Activated CD4-positive, alpha-beta T cell treated with anti-CD3 and anti-CD28 coated beads for 4 hours (primary cell): ENCODE results near the gene RASA1.
A peak's percentile ranks its signal among the peaks of the same experiment; 100 is the strongest.
"Not testable (repeated sequence)": the region's sequence is repeated elsewhere in the genome, so short reads cannot be mapped to it uniquely, and the experiment has no call there.

Source experiments
- DNase-seq, 2 donors: peaks; one replicate each; pipeline ENCODE4 v3.0.0-alpha.2; 2020

The RASA1 gene

DNA sequence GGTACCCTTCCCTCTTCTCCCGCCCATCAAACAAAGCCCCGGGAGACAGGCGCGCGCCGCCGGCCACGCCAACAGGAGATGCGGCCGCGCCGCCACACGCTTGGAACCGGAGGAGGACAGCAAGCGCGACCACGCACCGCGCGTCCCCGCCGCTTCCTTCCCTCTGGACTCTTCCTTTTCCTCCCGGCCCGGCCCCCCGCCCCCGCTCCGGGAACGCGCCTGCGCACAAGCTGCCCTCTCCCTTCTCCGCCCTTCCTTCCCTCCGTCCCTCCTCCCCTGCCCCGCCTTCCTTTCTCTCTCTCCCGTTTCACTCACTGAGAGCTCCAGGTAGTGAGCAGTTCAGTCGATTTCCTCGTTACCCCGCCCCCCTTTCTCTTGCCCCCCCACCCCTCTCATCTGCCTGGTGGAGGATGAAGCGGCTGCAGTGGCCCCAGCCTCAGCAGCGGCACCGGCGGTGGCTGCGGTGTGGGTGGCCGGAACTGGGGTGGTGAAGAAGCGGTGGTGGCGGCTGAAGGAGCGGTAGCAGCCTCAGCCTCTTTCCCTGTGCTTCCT lies at the start of gene RASA1:
Gene RASA1 (plus strand): TSS at position 310 of the 552 bp plus-strand sequence. CDS start 569 bp downstream, outside the sequence.
- DNase-seq = peak; percentile 80 to 83

DNA sequence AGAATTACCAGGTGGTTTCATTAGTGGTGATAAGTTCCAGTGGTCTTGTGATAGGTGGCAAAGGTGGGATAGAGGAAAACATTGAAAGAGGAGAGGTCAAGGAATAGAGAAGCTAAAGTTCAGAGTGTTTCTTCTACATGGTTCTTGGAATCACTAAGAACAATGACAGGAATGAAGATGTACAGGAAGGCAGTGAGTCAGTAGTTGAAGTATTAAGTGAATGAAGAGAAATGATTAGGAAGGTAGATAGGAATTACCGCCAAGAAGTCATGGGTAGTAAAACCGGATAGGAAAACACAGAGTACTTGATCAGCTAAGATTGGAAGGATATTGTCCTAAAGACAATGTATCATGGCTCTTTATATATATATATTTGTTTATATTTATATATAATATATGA lies 37.9 kb upstream of the RASA1 start:
- DNase-seq = no peak

DNA sequence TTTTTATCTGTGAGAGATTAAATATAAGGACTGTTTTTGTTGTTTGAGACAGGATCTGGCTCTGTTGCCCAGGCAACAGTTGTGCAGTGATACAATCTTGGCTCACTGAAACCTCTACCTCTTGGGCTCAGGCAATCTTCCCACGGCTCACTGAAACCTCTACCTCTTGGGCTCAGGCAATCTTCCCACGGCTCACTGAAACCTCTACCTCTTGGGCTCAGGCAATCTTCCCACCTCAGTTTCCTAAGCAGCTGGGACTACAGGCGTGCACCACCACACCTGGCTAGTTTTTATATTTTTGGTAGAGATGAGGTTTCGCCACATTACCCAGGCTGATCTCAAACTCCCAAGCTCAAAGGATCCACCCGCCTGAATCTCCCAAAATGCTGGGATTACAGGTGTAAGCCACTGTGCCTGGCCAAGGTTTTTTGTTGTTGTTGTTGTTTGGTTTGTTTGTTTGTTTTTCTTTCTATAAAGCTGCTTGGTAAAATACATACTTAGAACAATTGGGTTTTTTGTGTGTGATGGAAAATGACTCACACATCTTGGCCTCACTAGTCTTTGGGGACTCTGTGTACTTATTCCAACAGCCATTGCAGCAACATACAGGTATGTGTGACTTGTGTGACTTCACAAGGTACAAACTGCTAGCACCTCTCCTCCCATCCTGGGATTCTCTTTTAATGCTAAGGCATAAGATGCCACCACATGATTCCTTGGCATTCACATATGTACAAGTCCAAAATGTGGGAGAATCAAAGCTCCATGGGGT lies 36.5 kb upstream of the RASA1 start:
- no peak for DNase-seq

DNA sequence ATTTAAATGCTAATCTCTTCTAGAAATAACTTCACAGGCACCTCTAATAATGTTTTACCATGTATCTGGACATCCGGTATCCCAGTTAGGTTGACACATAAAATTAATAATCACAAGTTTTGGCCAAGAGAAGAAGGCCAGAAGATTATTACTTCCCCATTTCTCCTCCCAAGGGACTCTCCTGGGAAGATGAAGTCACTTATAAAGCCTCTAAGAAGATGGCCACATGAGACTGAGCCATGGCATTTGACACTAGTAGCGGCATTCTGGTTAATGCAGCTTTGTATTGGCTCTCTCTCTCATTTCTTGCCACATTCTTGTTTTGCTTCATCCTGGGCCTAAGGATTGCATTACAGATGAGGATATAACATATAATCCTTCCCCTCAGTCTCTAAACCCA lies 34.5 kb upstream of the RASA1 start:
- no peak for DNase-seq

DNA sequence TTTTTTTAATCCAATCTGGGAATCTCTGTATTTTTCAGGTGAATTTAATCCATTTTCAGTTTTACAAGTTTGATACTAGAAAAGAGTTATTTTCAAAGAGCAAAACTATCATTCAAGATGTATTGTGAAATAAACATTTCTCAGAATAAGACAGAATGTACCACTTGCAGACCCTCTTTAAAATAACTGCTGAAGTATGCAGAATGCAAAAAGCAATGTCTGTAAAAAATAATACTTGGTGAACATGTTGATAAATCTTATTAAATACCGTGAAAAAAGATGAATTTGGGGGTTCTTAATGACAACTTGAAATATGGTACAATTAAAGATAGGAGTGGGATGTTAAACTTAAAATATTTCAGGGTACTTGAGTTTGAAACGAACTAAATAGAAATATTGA lies 26.1 kb upstream of the RASA1 start:
- DNase-seq = no peak

DNA sequence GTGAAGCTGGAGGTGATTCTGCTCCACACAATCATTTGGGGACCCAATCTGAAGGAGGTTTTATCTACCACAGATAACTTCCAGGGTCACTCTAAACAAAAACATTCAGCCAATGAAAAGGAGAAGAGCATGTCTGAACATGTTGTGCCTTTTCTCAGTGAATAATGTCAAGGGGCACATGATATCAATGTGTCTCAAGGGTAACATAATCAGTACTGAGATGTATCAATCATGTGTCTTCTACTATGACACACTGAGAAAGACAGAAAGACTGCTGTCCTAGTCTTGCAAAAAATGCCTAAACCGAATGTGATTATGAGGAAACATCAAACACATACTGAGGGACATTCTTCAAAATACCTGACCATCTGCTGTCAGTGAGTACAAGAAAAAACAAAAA lies 25.4 kb upstream of the RASA1 start:
- no peak for DNase-seq

DNA sequence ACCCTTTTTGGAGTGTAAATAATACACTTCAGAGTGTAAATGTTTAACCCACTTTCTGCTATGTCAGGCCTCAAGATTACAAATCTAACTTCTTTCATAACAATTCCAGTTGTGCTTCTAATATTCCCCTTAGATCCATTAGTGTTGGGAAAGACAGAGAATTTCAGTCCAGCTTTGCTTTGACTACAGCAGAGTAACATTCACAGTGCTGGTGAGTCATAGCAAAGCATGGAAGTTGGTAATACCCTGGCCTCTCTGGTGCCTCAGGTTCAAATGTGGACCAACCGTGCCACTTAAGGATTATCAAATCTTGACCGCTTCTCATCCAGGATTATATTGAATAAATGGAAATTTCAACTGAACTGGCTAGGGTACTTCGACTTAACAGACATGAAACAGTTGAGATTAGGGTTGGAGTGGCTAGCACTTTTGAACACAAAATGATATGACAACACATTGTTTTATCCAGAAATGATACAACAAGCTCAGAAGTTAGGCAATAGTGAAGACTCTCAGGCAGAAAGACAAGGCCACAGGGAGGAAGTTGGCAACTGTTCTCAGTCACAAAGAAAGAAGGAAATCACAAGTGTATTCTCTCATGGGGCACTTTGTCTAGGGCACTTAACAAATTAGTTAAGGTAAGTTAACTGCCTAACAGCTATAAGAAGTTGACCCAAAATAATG lies 24.4 kb upstream of the RASA1 start:
- no peak for DNase-seq

DNA sequence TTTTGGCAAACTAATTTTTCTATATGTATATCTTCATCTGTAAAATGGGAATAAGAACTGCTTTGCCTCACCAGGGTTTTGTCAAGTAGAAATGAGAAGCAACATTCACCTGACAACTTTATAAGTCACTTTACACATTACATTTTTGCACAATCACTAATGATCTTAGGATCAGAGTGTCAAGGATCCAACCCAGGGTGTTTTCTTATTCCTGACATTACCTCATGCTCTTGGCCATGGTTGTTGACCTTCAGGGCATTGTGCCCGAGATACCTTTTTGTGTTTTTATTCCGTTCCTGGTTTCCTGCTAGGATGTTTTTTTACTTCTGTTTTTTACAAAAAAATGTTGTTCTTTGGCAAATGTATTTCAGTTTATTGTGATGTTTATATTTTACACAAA lies 22.2 kb upstream of the RASA1 start:
- DNase-seq = no peak

DNA sequence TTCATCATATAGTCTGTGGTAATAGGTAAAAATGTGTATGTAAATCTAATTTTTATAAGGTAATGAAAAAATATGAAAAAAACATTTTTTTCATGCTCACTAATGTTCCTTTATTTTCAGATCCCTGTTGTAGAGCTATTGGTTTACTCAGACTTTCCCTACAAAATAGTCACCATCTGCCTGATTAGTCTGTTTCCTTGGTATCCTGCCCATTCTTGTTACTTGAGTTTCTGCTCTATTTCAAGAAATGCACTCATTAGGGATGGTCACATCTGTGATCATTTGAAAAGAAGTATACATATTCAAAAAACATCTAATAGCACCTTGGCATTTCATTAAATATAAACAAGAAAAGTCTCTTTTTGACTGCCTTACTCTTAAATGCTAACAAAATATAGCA lies 21.6 kb upstream of the RASA1 start:
- DNase-seq = no peak

DNA sequence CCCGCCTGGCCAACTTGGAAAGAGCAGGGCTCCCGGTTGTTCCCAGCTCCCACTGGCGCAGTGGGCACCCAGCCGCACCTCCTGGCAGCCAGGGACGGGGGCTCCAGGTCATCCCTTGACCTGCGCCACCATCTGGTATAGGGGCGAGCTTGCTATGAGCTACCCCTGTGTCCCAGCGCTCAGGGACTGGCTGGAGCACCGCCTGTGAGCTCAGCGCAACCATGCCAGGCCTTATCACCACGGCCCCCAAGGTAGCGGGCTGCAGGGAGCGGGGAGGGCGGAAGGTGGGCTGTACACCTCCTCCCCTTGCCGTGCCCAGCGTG lies 15.4 kb upstream of the RASA1 start:
- no peak for DNase-seq

DNA sequence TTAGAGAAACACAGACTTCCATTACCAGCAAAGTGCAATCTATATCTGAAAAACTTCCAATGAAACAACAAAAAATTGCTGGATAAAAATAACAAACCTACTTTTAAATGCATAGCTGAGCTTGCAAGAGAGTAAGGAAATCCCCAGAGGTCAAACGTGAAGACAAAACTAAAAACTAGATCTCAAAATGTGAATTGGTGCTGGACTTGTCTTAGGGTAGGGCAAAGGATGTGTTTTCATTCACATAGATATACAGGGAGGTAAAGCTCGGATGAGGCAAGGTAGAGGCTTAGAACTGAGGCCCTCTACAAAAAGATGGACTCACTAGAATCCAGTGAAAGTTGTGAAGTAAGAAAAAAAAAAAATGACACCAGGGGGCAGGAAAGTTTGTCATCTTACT lies 13.6 kb upstream of the RASA1 start:
- DNase-seq = no peak

DNA sequence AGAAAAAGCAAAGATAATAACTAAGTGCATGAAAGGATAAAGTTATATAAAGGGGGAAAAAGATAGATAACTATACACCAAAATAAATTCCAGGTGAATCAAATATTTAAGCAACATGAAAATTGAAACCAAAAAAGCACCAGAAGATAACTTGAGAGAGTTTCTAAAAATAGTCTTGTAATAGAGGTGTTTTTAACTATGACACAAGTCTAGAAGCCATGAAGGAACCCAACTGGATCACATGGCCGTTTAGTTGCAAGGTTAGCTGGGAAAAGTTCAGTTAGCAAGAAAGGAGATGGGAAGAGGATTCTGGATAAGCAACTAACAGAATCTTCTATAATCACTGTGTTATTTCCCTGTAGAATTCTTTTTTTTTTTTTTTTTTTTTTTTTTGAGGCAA lies 9.2 kb upstream of the RASA1 start:
- DNase-seq = no peak

DNA sequence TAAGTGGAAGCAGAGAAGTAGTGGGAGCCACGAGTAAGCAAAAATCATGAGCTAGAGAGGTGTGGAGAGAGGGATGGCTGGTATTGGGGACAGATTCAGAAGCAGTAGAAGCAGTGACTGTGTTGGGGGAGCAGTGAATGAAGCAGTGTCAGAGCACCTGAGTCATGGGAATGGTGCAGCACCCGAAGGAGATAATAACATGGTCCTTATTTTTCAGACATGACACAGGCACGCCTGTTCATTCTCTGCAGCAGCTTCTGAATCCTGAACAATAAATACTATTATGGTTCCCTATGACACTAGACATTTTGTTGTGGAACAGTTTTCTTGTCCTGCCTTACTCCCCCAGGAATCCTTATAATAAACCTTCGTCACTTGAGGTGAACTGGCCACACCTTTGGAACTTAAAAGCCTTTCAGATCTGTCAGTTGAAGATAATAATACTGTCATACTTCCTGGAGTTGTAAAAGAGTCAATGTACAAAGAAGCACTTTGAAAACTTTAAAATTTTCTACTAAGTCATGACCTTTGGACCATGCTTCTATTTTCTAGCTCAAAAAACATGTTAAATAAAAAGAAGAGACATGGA lies 7.0 kb upstream of the RASA1 start:
- DNase-seq = no peak

DNA sequence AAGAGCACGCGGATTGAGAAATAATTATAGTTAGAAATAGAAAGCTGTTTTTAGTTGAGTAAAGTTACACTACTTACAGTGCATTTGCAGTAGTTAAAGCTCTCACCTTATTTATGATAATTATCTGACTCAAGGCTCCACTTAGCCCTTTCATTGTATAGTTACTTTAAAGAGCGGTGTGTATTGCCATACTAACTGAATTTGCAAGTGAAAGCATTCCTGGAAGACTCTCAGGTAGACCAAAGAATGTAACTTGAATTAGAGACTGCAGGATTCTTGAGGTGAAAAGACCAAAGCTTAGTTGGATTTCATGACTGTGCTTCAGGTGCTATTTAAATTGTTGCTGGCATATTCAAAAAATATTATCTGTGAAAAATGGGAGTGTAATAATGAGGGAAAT lies 4.2 kb upstream of the RASA1 start:
- no peak for DNase-seq

DNA sequence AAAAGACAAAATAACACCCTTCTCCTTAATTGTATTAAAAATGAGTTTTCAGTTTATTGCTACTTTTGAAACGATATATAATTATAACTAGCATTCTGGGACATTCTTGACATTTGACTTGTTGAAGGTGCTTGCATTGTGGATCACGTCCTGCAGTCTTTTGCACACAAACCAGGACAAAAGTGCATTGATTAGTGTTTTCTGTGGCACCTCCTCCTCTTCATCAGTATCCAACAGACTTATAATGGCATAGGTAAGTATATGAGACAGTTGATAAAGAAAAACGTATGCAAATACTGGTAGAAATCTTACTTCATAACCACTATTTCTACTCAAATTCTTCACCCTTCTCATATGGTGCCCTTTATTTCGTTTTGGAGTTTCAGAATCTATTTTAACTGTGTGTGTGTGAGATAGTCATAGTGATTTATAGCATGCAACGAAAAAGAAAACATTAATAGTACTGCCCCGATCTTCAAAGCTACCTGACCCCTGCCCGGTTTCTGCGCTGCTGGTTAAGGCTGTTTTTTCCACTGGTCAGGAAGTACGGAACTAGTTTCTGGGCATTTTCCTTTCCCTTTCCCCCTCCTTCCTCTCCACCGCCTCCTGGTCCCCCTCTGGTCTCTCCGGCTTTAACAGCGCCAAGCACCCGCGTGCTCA lies 639 bp upstream of the RASA1 start:
- no peak for DNase-seq

DNA sequence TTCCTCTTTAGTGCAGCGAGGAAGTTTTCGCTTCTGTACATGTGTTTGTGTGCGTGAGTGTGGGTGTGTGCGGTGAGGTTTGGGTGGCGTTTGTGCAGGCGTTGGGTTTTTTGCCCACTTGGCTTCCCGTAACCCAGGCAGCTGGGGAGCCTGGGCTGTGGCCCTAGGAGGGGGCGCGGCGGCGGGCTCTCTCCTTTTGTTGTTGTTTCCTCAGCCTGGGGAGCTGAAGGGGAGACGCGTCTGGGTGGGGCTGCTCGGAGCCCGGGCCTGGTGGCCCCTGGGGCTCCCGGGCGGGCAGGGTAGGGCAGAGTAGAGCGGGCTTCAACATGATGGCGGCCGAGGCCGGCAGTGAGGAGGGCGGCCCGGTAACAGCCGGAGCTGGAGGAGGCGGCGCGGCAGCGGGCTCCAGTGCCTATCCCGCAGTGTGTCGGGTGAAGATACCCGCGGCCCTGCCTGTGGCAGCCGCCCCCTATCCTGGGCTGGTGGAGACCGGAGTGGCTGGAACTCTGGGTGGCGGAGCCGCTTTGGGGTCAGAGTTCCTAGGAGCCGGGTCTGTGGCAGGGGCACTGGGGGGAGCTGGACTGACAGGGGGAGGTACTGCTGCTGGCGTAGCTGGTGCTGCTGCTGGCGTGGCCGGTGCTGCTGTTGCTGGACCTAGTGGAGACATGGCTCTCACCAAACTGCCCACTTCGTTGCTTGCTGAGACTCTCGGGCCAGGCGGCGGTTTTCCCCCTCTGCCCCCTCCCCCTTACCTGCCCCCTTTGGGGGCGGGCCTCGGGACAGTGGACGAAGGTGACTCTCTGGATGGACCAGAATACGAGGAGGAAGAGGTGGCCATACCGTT lies 665 bp downstream of the RASA1 start:
- peak; percentile 68 to 76 for DNase-seq

DNA sequence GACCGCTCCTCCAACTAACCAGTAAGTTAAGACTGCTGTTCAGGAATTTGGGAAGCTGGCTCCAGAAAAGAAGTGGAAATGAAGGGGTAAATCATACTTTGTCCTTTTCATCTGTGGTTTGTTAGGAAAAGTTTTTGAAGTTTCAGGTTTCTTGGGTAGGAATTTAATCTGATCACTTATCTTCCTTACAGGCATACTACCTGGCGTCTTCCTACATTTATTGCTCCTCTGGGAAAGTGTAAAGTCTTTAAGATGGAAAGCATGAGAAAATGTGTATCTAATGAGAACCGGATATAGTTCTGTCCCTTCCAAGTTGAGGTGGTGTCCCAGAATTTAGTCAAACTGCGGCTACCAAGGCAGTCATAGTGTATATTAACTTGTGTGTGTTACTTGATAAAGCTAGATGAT lies 1.3 kb downstream of the RASA1 start:
- no peak for DNase-seq

DNA sequence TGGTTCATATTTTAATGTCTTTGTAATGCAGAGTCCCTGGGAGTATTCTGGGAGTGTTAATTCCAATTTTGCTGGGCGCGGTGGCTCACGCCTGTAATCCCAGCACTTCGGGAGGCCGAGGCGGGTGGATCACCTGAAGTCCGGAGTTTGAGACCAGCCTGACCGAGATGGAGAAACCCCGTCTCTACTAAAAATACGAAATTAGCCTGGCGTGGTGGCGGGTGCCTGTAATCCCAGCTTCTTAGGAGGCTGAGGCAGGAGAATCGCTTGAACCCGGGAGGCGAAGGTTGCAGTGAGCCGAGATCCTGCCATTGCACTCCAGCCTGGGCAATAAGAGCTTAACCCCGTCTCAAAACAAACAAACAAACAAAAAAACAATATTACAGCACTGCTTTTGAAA lies 3.2 kb downstream of the RASA1 start:
- not testable (repeated sequence) for DNase-seq

DNA sequence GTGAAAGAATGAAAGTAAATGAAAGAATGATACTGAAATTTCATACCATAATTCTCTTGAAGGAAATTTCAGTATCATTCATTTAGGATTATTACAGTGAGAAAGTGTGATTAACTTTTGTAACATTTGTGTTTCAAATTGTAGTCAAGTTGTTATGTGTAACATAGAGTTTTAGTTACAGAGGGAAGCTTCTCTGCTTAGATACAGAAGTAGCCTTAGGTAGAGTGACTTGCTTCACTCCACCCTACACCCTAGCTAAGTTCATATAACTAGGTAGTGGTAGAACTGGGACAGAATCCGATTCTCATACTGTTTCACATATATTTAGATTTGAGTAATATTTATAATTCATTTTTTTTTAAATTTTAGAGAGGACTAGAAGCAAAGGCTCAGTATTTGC lies 9.0 kb downstream of the RASA1 start:
- no peak for DNase-seq

DNA sequence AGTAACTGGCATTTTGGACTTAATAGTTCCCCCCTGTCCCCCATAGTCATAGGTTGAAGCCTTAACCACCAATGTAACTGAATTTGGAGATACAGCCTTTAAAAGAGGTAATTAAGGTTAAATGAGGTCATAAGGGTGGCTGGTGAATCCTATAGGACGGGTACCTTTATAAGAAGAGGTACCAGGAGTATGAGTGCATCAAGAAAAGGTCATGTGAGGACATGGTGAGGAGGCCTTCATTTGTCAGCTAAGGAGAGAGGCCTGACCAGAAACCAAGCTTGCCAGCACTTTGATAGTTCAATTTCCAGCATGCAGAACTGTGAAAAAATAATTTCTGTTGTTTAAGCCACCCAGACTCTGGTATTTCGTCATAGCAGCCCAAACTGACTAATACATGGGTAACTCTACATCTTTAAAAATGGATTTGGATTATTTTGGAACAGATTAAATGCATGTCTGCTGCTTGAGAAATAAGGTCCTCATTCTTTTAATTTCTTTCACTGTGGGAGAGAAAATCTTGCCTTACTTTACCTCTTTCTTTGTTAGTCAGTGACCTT lies 9.7 kb downstream of the RASA1 start:
- no peak for DNase-seq

DNA sequence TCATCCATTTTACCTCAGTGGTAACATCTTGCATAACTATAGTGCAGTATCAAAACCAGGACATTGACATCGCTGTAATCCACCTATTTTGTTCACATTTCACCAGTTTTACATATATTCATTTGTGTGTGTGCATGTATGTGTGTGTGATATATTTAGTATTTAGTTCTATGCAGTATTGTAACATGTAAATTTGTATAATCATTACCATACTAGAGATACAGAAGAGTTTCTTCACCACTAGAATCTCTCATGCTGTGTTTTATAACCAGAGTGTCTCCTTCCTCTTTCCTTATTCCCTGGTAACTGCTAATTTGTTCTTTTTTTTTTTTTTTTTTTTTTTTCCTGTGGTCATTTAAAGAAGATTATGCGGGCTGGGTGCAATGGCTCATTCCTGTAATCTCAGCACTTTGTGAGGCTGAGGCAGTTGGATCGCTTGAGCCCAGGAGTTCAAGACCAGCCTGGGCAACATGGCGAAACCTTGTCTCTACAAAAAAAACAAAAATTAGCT lies 11.0 kb downstream of the RASA1 start:
- DNase-seq = no peak

DNA sequence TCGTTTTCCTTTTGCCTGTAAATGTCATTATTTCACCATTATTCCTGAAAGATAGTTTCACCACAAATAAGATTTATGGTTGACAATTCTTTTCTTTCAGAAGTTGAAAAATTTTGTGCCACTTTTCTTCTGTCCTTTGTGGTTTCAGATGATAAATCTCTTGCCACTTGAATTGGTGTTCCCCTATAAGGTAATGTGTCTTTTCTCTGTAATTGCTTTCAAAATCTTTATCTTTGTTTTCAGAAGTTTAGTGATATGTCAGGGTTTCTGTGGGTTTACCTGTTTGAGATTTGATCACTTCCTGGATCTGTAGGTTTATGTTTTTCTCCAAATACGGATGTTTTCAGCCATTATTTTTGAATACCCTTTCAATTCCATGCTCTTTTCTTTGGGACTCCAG lies 14.6 kb downstream of the RASA1 start:
- no peak for DNase-seq
